GM12864 (cell line): ENCODE results near the gene RBM19.

Source experiments
- DNase-seq: peaks from one replicate; pipeline ENCODE4 v3.0.0-alpha.2; 2011; ENCODE audit warnings: low read depth
- H3K4me3 ChIP-seq: 2 replicates; pipeline ENCODE4 v1.5.1; 2011; ENCODE audit warnings: mild to moderate bottlenecking, low read depth, low read length, control low read depth
- CTCF ChIP-seq: IDR thresholded peaks from 2 replicates; pipeline ENCODE4 v1.5.1; 2011; ENCODE audit warnings: low read depth, mild to moderate bottlenecking, moderate library complexity, low read length, control low read depth, inconsistent platforms; ENCODE audit errors: missing control alignments

RBM19 gene

DNA sequence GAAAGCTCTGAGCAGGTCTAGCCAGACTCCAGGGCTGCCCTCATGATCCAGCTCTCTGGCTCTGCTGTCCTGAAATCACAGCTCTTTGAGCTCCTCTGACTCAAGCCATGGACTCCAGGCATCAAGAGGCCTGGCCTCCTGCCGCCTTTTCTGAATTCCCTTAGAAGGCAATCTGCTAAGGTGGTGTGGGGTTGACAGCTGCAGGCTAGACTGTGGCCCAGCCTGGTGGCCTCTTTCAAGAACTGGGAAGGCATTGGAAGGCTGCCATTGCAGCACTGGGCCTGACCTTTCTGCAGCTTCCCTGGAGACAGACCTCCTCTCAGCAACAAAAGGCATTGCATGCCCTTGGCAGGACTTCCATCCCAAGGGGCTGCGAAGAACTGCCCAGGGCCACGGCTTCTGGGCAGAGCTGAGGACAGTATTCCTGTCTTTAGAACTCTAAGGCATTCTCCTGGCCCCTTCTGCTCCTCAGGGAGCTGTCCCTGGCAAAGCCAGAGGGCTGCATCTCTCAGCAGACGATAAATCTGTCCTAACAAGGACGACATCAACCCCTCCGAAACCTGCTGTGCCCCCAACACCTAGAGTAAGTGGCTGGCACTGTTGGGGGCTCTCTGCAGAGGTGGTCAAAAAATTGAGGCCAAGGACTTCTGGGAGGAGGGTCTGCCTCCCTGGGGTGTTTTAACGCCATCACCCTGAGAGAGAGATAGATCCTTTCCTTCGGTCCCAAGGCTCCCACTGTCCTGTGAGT, 115.6 kb downstream of the RBM19 start:
- no peak for DNase-seq
- TF ChIP-seq CTCF, result no peak

GRCh38 chr12:113847856-113848255, 118.3 kb downstream of the RBM19 start:
- no peak overlapping the region for H3K4me3 ChIP-seq
- DNase-seq, result no peak
- TF ChIP-seq CTCF, result no peak

More for the DNA sequence above, 115.6 kb downstream of the RBM19 start:
- H3K4me3 ChIP-seq, result no peak overlapping the region

- no peak for DNase-seq
- no peak for TF ChIP-seq CTCF
- no peak overlapping the region for H3K4me3 ChIP-seq
These were observed 119.0 kb downstream of the RBM19 start for GRCh38 chr12:113846883-113847755.

DNA sequence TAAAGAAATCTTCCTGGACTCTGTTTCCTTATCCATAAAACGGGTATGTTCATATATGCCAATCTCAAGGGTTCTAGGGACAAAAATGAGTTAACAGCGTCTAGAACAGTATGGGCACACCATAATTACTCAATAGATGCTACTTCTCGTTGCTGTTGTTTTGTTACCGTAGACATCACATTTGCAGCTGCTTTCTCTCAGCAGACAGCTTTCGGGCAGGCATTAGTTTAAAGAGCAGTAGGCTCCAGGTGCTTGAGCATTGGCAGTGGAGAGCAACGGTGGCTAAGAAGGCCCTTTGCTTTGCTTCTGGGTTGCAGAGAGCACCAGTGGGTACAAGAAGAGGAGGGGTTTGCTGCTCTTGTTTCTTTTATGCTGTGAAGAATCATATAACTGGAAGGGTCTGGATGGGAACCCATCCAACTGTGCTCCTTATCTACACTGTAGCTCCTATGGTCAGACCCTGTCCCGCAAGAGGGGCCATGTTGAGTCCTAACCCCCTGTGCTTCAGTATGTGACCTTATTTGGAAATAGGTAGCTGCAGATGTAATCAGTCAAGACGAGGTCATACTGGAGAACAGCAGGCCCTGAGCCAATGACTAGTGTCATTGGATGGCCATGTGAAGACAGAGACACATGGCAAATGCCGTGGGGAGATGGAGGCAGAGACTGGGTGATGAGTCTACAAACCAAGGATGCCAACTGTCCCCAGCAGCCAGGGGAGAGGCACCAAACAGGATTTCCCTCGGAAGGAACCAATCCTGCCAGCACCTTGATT, 120.0 kb downstream of the RBM19 start:
- TF ChIP-seq CTCF, result no peak
- no peak for DNase-seq
- no peak overlapping the region for H3K4me3 ChIP-seq

DNA sequence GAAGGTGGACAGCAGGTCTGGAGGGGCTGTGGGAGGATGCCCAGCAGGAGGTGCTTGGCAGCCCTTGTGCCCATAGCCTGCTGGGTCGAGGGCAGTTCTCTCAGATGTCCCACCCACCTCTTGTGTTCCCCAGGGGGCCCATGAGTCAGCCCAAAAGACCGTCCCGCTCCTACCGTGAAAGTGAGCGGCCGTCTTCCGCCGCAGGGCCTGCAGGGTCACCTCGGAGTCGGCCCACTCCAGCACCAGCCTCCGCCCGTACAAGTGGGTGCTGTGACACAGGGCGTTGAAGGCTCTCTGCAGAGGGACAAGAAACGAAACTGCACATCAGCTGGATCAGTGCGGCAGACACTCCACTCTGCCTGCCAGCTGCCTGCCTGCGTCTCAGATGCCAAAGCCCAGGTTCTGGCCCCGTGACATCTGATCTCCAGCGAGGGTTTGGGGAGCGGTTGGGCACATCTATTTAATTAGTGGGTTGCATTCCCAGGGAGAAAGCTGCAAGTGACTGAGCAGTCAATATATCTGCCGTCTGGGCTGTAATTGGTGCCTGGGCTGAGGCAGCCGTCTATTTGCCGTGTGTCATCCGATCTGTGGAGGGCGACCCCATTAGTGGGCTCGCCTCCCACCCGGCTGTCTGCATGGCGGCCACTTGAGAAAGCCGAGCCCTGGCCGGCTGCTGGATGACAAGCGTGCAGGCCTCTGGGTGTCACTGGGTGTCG, 121.5 kb downstream of the RBM19 start:
- no peak for DNase-seq
- no peak overlapping the region for H3K4me3 ChIP-seq
- no peak for TF ChIP-seq CTCF

DNA sequence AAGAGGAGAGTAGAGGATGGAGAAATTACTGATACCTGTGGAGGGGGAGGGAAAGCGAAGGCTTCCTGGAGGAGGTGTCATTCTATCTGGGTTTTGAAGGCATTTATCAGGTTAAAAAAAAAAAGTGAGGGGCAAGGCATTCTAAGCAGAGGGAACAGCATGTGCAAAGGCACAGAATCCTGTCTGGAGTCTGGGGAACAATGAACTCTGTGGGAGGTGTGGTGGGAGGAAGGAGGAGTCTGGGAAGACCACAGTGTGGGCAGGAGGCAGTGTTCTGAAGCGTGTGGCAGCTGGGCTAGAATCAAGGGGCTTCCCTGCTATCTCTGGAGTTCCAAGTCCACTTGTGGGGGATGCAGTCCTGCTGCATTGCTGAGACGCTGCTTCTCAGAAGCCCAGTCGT, 123.4 kb downstream of the RBM19 start:
- no peak for TF ChIP-seq CTCF
- no peak for DNase-seq
- no peak overlapping the region for H3K4me3 ChIP-seq
